RWPE1 (cell line): ENCODE measurements around the gene DMD.
A peak's percentile ranks its signal among the peaks of the same experiment; 100 is the strongest.

ENCODE experiments used
- CTCF ChIA-PET: fragments of 350-600 bp; sonication (Branson Sonifier 250); formaldehyde crosslinking; extraction: SDS; loops from one replicate; lab custom pipeline; 2021; lab: Yijun Ruan, JAX
- POLR2A ChIA-PET: fragments of 400-600 bp; formaldehyde crosslinking; extraction: SDS; loops from one replicate; lab custom pipeline; 2020; ENCODE audit warnings: antibody characterized with exemption; ENCODE audit not compliant: low non-redundant PET; lab: Yijun Ruan, JAX
- DNase-seq: peaks from one replicate; pipeline ENCODE4 v3.0.0; 2012; ENCODE audit warnings: low spot score
- H3K27ac ChIP-seq: fragments of 450-650 bp; 2 replicates; pipeline ENCODE4 v1.5.1; 2017
- TF ChIP-seq, protein P1 (sequence below): fragments of 450-650 bp; conservative IDR thresholded peaks from 2 replicates; pipeline ENCODE4 v1.5.1; 2017; ENCODE audit warnings: low read depth, mild to moderate bottlenecking

The DMD gene

GRCh38 chrX:31423609-31424189 lies 1787.7 kb downstream of the DMD start:
- H3K27ac ChIP-seq = no peak overlapping the region
- POLR2A ChIA-PET = no interaction called here
- DNase-seq = peak; percentile 20

GRCh38 chrX:31421441-31421840 lies 1789.9 kb downstream of the DMD start:
- TF ChIP-seq, protein P1, sequence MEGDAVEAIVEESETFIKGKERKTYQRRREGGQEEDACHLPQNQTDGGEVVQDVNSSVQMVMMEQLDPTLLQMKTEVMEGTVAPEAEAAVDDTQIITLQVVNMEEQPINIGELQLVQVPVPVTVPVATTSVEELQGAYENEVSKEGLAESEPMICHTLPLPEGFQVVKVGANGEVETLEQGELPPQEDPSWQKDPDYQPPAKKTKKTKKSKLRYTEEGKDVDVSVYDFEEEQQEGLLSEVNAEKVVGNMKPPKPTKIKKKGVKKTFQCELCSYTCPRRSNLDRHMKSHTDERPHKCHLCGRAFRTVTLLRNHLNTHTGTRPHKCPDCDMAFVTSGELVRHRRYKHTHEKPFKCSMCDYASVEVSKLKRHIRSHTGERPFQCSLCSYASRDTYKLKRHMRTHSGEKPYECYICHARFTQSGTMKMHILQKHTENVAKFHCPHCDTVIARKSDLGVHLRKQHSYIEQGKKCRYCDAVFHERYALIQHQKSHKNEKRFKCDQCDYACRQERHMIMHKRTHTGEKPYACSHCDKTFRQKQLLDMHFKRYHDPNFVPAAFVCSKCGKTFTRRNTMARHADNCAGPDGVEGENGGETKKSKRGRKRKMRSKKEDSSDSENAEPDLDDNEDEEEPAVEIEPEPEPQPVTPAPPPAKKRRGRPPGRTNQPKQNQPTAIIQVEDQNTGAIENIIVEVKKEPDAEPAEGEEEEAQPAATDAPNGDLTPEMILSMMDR = no peak
- CTCF ChIA-PET = no interaction called here
- DNase-seq = no peak
- no peak overlapping the region for H3K27ac ChIP-seq
- POLR2A ChIA-PET = no interaction called here

More at GRCh38 chrX:31423609-31424189, 1787.7 kb downstream of the DMD start:
- TF ChIP-seq, protein P1 = no peak
- CTCF ChIA-PET = interaction anchor here (0.6 to 0.7 kb wide), 2 partner anchors 14 to 33 kb away, joined by 3 read pairs; no protein-coding TSS in a partner anchor

DNA sequence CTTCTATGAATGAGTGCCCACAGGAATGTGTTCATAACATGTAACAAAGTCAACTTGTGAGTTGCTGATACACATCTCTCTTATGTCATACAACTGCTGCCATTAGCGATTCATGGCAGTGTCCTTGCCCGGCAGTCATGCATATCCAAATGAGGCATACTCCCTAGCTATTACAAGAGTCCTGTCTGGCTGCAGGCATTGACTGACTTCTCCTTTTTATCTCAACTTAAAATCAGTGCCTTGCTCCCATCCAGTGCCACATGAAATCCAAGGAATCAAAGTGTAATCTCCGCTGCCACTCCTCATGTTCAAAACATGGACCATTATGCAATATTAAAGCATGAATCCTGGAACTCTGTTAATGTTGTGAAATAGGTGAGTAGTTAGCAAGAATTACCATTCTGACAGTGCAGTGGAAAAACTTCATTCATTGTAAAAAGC lies 1790.6 kb downstream of the DMD start:
- no peak overlapping the region for H3K27ac ChIP-seq
- ChIA-PET POLR2A (no interaction called here), CTCF (no interaction called here)
- TF ChIP-seq, protein P1 = no peak
- DNase-seq = no peak

- POLR2A ChIA-PET = no interaction called here
- CTCF ChIA-PET = no interaction called here
- no peak overlapping the region for H3K27ac ChIP-seq
- no peak for DNase-seq
- TF ChIP-seq, protein P1 = no peak
Observed at GRCh38 chrX:31420302-31420701, 1791.0 kb downstream of the DMD start.

- TF ChIP-seq, protein P1 = no peak
- POLR2A ChIA-PET = no interaction called here
- no peak overlapping the region for H3K27ac ChIP-seq
- DNase-seq = peak; percentile 13
- CTCF ChIA-PET = no interaction called here
Observed at GRCh38 chrX:31397119-31397518, 1814.2 kb downstream of the DMD start.

DNA sequence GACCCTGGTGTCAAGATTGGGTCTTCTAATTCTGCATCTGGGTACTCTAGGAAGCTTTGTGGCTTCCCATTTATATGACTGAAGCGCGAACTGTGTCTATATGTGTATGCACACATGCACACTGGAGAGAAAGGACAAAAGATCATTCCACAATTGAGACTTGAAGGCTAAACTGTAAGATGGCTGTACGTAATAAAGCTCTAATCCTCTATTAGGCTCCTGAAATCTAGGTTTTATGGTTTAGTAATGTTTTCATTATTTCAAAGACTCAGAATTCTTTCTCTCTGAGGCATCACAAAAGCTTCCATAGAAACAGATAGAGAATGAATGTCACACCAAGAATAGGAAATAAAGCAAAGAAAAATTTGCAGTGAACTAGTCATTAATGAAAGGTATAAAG lies 1818.8 kb downstream of the DMD start:
- no peak for DNase-seq
- POLR2A ChIA-PET = no interaction called here
- CTCF ChIA-PET = interaction anchor here (0.7 kb wide), 1 partner anchor 238 kb away, joined by 3 read pairs; no protein-coding TSS in a partner anchor
- TF ChIP-seq, protein P1 = no peak
- H3K27ac ChIP-seq = no peak overlapping the region
